ENCODE results near the gene FBXW11. TPM values are rescaled to one million over a fixed set of nuclear protein-coding genes. Genes with fewer than 3 reads are reported as not detected.
A peak's percentile ranks its signal among the peaks of the same experiment; 100 is the strongest.

Gene FBXW11
- polyA plus RNA-seq, 1 experiment = 77.1 TPM

GRCh38 chr5:171858303-171858702 lies 148.1 kb downstream of the FBXW11 start:
- no peak for DNase-seq (ENCODE audit: low read depth, low spot score)
- H3K9me3 ChIP-seq (ENCODE audit: control insufficient read depth, insufficient read depth, low read length) = peaks cover 5% of the 10 kb centered on the region; the same call in 1 of the 2 replicates
- no peak overlapping the region for H3K4me3 ChIP-seq (ENCODE audit: low read depth, low read length)
- H3K27ac ChIP-seq (ENCODE audit: low read depth, low read length) = no peak overlapping the region
- no peaks in the 10 kb centered on the region for H3K27me3 ChIP-seq (ENCODE audit: control insufficient read depth, insufficient read depth, low read length)
- TF ChIP-seq, protein P1, sequence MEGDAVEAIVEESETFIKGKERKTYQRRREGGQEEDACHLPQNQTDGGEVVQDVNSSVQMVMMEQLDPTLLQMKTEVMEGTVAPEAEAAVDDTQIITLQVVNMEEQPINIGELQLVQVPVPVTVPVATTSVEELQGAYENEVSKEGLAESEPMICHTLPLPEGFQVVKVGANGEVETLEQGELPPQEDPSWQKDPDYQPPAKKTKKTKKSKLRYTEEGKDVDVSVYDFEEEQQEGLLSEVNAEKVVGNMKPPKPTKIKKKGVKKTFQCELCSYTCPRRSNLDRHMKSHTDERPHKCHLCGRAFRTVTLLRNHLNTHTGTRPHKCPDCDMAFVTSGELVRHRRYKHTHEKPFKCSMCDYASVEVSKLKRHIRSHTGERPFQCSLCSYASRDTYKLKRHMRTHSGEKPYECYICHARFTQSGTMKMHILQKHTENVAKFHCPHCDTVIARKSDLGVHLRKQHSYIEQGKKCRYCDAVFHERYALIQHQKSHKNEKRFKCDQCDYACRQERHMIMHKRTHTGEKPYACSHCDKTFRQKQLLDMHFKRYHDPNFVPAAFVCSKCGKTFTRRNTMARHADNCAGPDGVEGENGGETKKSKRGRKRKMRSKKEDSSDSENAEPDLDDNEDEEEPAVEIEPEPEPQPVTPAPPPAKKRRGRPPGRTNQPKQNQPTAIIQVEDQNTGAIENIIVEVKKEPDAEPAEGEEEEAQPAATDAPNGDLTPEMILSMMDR (IDR thresholded peaks at IDR 0.05; ENCODE audit: low read depth, low read length) = peak; percentile 27; the same call in 1 of the 2 replicates
- CTCF ChIA-PET = interaction anchor here (0.6 to 1.0 kb wide), 2 partner anchors 49 to 491 kb away, joined by 3 to 10 read pairs; no protein-coding TSS in a partner anchor
- POLR2A ChIA-PET = no interaction called here

- POLR2A ChIA-PET = no interaction called here
- Histone ChIP-seq H3K4me3 (ENCODE audit: low read depth, low read length) (no peak overlapping the region), H3K27ac (ENCODE audit: low read depth, low read length) (no peak overlapping the region), H3K9me3 (ENCODE audit: control insufficient read depth, insufficient read depth, low read length) (peaks cover 5% of the 10 kb centered on the region; the same call in 1 of the 2 replicates), H3K27me3 (ENCODE audit: control insufficient read depth, insufficient read depth, low read length) (no peaks in the 10 kb centered on the region)
- CTCF ChIA-PET = no interaction called here
- no peak for DNase-seq (ENCODE audit: low read depth, low spot score)
- TF ChIP-seq, protein P1 (IDR thresholded peaks at IDR 0.05; ENCODE audit: low read depth, low read length) = no peak
Measured at GRCh38 chr5:171857489-171857876, 149.0 kb downstream of the FBXW11 start.

- no peak for DNase-seq (ENCODE audit: low read depth, low spot score)
- POLR2A ChIA-PET = interaction anchor here (0.6 to 0.7 kb wide), 2 partner anchors 366 to 454 kb away, joined by 3 to 5 read pairs; no protein-coding TSS in a partner anchor
Measured at GRCh38 chr5:171855798-171856763, 150.4 kb downstream of the FBXW11 start.

DNA sequence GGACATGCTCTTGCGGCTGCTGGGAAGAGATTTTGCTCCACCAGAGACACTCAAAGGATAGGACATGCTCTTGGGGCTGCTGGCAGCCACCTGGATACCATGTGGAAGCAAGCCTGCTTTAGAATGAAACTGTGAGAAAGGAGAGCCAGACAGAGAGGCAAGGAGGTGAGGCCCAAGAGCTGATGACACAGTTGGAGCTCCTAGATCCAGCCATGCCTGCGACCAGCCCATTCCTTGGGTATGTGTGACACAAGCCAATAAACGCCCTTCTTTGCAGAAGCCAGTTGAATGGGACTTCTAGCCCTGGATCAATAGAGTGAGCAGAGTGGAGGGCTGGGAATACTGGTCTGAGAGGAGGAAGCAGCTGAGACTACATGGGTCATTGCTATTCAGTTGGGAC lies 151.2 kb downstream of the FBXW11 start:
- peaks cover 5% of the 10 kb centered on the region; the same call in 1 of the 2 replicates for H3K9me3 ChIP-seq (ENCODE audit: control insufficient read depth, insufficient read depth, low read length)
- no peak overlapping the region for H3K4me3 ChIP-seq (ENCODE audit: low read depth, low read length)
- CTCF ChIA-PET = interaction anchor here (0.6 kb wide), 1 partner anchor 437 kb away, joined by 4 read pairs; no protein-coding TSS in a partner anchor
- DNase-seq (ENCODE audit: low read depth, low spot score) = no peak
- TF ChIP-seq, protein P1 (IDR thresholded peaks at IDR 0.05; ENCODE audit: low read depth, low read length) = no peak
- POLR2A ChIA-PET = no interaction called here
- no peaks in the 10 kb centered on the region for H3K27me3 ChIP-seq (ENCODE audit: control insufficient read depth, insufficient read depth, low read length)
- H3K27ac ChIP-seq (ENCODE audit: low read depth, low read length) = no peak overlapping the region

More at GRCh38 chr5:171855798-171856763, 150.4 kb downstream of the FBXW11 start:
- CTCF ChIA-PET = no interaction called here
- H3K9me3 ChIP-seq (ENCODE audit: control insufficient read depth, insufficient read depth, low read length) = peaks cover 5% of the 10 kb centered on the region; the same call in 1 of the 2 replicates
- H3K4me3 ChIP-seq (ENCODE audit: low read depth, low read length) = no peak overlapping the region
- H3K27me3 ChIP-seq (ENCODE audit: control insufficient read depth, insufficient read depth, low read length) = no peaks in the 10 kb centered on the region
- H3K27ac ChIP-seq (ENCODE audit: low read depth, low read length) = no peak overlapping the region
- TF ChIP-seq, protein P1 (IDR thresholded peaks at IDR 0.05; ENCODE audit: low read depth, low read length) = no peak

GRCh38 chr5:171852255-171852681 lies 154.2 kb downstream of the FBXW11 start:
- no peak for DNase-seq (ENCODE audit: low read depth, low spot score)
- H3K9me3 ChIP-seq (ENCODE audit: control insufficient read depth, insufficient read depth, low read length) = no peaks in the 10 kb centered on the region; the same call in 1 of the 2 replicates
- no peak overlapping the region for H3K4me3 ChIP-seq (ENCODE audit: low read depth, low read length)
- ChIA-PET CTCF (no interaction called here), POLR2A (no interaction called here)
- no peak overlapping the region for H3K27ac ChIP-seq (ENCODE audit: low read depth, low read length)
- no peaks in the 10 kb centered on the region for H3K27me3 ChIP-seq (ENCODE audit: control insufficient read depth, insufficient read depth, low read length)
- TF ChIP-seq, protein P1 (IDR thresholded peaks at IDR 0.05; ENCODE audit: low read depth, low read length) = no peak

Measured in AG04450 (cell line).